Amygdala (tissue), 56 donors: ENCODE results near the gene METTL27.
"Not testable (repeated sequence)": the region's sequence is repeated elsewhere in the genome, so short reads cannot be mapped to it uniquely, and the experiment has no call there.

Experiments used
- DNase-seq, 56 donors: peaks; one replicate each; lab custom pipeline; 2025; lab: John Stamatoyannopoulos, UW

Gene METTL27, protein sequence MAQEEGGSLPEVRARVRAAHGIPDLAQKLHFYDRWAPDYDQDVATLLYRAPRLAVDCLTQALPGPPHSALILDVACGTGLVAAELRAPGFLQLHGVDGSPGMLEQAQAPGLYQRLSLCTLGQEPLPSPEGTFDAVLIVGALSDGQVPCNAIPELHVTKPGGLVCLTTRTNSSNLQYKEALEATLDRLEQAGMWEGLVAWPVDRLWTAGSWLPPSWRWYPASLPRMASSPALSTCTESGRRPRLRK

DNA sequence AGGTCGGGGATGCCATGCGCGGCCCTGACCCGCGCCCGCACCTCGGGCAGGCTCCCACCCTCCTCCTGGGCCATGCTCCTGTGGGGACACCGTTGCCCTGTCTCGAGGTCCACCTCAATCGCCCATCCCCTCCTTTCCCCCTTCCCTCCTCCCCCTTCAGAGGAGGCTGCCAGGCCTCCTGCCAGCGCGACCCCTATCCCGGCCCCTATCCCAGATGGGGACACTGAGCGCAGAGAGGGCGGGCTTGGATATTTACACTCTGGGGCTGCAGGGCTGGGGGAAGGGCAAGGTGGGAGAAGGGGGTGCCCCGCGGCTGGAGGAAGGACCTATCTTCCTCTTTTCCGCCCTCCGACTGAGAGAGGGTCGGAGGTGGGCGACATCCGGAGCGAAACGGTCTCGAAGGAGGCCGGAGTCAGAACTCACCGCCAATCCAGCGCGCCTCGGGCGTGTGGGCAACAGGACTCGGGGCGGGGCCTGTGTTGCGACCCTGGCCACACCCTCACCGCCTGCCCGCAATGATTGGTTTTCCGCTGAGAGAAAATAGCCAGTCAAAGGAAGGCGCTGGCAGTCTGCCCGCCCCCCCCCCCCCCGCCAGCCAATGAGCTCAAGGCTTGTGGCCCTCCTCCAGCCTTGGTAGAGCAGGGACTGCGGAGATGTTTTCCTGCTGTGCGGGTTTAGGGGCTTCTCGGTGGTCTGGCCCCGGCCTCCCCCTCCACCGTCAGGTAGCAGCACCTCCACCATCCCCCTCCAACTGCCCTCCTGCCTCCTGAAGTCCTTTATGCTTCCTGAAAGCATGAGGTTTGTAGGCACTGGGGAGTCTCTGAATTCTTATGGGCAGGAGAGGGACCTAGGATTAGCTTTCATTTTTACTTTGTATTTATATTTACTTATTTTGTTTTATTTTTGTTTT lies at the start of gene METTL27:
Gene METTL27 (minus strand): TSS at position 450 of the 910 bp plus-strand sequence. CDS start 376 bp downstream, at position 74.
- peak; percentile 19 to 95 (median 84) for DNase-seq

DNA sequence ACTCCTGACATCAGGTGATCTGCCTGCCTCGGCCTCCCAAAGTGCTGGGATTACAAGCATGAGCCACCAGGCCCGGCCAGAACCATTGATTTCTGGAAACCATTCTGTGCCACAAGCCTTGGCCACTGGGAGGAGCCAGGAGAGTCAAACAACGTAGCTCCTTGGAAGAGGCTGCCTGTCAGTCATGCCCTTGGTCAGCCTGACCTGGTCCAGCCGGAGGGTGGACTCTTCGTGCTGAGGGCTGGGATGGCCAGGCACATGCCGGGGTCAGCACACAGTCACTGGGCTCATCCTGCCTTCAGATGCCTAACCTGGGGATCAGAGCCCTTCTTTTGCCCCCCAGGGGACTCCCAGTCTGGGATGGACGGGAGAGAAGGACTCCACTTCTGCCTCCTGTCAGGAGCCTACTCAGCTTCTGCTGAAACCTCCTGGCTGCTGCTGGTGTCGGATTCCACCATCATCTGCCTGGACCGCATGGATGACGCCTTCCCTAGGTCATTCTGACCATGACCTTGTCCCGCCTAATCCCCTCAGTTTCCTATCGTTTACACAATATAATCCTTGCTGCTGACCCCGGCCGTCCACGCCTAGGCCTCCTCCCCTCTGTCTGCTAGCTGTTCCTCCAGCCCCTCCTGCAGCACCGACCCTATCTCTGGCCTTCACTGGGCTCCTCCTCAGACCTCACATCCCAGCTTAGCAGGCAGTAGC lies 49.0 kb upstream of the METTL27 start:
- no peak for DNase-seq

DNA sequence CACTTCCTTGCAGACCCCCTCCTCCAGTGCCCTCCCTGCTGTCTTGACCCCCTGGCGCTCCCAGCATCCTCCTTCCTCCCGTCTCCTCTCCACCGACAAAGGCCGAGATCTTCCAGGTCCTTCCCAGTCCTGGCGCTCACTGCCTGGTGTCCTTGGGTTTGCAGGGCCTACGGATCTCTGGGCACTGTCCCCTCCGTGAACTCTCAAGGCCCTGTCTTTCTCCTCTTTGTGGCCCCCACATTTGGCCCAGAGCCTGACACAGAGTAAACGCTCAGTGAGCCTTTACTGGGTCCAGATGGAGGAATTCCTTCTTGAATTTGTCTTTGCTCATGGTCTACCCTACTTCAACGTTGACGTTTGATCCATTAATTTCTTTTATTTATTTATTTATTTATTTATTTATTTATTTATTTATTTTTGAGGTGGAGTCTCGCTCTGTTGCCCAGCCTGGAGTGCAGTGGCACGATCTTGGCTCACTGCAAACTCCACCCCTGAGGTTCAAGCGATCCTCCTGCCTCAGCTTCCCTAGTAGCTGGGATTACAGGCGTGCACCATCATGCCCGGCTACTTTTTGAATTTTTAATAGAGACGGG lies 48.3 kb upstream of the METTL27 start:
- no peak for DNase-seq

DNA sequence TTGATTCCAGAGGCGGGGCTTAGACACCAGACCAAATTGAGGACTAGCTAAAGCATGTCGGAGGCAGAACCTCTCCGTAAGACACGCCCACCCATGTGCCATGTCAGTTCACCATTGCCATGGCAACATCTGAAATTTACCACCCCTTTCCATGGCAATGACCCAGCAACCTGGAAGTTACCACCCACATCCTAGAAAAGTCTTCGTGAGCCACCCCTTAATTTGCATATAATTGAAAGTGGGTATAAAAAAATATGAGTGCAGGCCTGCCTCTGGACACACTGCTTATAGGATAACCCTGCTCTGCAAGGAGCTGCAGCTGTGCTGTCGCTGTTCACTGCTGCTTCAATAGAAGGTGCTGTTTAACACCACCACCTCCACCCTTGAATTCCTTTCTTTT lies 46.6 kb upstream of the METTL27 start:
- DNase-seq: no peak

DNA sequence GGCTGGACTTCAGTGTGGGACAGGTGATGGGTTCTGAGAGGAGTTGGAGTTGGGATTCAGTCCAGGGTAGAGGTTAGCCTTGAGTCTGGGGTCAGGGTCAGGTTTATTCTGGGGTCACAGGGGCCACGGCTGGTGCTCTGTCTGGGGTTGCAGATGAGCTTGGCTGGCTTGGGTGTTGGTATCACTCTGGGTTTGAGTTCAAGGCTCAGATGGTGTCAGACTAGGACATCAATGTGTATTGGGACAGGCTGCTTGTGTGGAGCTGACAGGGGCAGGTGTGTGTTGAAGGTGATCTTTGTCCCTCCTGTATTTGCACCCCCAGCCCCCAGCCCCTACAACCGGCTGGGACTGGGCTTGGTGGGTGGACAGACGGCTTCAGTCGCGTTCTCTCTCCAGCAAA lies 45.4 kb upstream of the METTL27 start:
- no peak for DNase-seq

DNA sequence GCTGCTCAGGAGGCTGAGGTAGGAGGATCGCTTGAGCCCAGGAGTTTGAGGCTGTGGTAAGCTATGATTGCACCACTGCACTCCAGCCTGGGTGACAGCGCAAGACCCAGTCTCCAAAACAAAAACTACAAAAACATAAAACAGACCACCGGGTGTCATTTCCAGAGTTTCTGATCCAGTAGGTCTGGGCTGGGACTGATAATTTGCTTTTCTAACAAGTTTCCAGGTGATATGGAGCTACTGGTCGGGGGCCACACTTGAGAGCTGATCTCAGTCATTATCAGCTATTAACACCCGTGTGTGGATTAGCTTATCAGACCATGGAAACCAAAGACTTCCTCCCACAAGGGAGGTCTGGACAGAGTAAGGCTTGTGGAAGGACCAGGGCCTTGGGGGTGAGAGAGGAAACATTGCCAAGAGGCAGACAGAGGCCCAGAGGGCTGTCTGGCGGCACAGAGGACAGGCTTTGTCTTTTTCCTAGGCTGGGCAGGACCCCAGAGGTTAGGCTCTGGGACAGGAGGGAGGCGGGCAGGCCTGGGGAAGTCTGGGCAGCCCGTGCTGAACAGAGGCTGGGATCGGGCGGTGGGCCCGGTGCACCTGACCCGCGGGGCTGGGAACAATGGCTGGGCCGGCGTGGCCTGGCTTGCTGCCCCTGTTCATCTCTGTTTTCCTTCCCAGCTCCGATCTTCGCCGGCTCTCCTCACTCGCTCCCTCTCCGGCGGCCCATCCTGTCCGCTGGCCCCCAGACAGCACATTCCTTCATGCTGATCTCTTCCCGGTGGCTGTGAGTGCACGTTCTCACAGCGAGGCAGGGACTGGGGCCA lies 43.9 kb upstream of the METTL27 start:
- DNase-seq: peak in 21 of 56 donors; percentile 2 to 75 (median 25)

DNA sequence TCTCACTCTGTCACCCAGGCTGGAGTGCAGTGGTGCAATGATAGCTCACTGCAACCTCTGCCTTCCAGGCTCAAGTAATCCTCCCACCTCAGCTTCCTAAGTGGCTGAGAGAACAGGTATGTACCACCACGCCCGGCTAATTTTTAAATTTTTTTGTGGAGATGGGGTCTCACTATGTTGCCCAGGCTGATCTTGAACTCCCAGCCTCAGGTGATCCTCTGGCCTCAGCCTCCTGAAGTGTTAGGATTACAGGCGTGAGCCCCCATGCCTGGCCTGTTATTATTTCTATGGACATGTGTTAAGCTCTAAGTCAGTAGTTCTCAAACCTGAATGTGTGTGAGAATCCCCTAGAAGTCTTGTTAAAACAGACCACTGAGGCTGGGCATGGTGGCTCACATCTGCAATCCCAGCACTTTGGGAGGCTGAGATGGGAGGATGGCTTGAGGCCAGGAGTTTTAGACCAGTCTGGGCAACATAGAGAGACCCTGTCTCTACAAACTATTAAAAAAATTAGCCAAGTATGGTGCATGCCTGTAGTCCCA lies 43.2 kb upstream of the METTL27 start:
- no peak for DNase-seq

DNA sequence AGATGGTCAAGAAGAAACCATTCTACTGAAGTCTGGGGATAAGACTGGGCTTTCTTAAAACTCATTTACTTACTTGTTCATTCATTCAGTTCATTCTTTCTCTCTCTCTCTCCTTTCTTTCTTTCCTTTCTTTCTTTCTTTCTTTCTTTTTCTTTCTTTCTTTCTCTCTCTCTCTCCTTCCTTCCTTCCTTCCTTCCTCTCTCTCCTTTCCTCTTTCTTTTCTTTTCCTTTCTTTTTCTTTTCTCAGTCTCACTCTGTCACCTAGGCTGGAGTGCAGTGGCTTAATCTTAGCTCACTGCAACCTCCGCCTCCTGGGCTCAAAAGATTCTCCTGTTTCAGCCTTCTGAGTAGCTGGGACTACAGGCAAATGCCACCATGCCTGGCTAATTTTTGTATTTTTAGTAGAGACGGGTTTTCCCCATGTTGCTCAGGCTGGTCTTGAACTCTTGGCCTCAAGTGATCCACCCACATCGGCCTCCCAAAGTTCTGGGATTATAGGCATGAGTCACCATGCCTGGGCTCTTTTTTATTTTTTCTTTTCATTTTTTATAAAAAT lies 42.6 kb upstream of the METTL27 start:
- not testable (repeated sequence) for DNase-seq

DNA sequence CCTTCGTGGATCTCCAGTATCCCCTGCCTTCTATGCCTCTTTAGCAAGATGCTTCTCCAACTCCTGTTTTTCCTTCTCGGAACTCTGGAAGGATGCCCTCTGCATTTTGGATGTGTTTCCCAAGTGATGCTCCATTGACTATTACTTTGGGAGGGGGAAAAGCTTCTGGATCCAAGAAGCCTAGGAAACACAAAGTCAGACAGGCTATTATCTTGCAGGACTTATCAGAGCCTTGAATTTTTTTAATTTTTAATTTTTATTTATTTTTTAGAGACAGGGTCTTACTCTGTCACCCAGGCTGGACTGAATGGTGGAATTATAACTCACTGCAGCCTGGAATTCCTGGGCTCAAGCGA lies 39.7 kb upstream of the METTL27 start:
- DNase-seq: no peak

DNA sequence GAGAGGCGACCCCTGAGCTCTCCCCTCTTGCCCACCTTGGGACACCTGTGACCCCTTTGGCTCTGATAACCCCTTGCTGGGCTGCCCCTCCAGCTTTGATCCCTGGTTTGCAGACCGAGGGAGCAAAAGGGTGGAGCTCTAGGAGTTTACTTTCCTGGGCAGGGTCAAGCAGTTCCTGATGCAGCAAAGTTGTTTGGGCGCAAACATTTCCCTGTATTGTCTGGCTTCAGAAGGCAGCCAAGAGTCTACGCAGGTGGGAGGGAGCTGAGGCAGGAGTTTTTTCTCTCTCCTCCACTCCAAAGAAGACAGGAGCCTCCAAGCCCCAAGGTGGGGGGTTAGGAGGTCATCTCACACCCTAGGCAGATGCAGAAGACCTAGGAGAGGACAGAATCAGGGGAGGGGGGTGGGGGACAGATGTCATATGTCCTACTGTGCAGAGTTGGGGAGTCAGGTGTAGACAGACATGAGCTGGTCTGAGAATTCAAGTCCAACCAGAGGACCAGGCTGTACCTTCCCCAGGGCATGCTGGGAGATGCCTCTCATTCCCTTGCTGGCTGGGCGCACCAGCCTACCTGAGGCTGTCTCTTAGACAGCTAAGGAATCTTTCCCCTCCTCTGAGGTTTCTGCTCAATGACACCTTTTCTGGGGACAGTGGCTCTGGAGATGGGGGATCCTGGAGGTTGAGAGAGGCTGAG lies 39.2 kb upstream of the METTL27 start:
- DNase-seq: no peak

DNA sequence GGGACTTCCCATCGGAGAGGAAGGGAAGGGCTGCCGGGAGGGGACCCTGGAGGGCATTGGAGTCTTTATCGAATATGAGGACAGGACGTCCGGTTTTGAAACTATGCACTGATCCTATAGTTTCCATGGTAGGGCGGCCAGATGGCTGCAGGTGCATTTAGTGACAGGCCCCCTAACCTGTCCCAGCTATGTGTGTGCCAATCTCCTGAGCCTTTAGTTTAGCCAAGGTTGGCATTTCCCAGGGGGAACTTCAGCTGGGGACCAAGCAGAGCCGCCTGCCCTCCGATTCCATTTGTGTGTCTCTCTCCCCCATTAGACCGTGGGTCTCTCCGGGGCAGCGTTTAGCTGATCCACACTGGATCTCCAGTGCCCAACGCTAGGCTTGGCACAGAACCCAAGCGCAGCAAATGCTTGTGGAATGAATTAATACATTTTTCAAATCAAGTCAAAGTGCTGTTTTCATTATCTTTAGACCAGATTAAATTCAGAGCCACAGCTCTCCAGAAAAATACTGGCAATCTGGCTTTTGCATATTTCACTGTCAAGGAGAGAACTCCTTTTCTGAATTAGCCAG lies 38.5 kb upstream of the METTL27 start:
- no peak for DNase-seq

DNA sequence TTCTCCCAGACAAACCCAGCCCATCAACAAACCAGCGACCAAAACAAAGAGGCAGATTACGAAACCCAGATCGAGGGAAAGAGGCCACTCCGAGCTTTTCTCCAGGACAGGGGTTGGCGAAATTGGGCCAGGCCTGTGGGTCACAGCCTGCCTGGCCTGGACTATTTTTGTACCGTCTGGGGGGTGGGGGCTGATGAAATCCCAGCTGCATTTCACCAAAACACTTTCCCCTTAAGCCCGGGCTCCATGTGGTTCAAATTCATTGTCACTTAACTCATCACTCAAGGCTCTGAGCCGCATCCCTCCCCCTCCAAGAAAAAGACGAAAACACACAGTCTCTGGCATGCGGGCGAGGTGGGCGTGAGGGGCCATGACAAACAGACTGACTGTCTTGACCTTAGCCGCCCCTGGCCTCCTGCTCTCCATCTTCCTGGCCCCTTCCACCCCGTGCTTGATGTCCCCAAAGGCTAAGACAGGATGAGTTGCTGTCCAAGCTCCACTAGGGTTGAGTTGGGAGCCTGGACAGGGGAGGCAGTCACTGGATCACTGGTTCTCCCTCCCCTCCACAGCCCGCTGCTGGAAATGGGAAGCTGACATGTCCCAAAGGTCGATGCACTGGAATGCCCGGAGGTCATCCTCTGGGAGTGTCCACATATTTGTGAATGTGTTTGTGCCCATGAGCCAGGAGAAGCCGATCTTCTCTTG lies 37.8 kb upstream of the METTL27 start:
- no peak for DNase-seq

DNA sequence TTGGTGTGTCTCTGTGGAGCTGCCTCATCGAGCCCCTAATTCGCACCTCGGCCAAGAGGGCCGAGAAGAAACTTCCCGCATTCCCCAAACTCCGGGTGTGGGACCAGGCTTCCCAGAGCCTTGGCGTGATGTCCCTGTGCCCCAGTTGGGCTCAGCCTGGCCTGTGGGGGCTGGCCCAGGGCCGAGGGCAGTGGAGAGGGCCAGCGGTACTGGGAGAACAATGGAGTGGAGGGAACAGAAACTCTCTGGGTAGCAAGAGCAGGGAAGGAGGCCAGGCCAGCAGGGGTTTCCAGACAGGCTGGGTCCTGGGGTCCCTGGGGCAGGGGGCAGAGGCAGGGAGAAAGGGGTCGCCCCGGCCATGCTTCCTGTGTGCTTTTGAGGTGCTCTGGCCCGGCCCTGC lies 34.7 kb upstream of the METTL27 start:
- peak in 10 of 56 donors; percentile 3 to 46 (median 17) for DNase-seq

DNA sequence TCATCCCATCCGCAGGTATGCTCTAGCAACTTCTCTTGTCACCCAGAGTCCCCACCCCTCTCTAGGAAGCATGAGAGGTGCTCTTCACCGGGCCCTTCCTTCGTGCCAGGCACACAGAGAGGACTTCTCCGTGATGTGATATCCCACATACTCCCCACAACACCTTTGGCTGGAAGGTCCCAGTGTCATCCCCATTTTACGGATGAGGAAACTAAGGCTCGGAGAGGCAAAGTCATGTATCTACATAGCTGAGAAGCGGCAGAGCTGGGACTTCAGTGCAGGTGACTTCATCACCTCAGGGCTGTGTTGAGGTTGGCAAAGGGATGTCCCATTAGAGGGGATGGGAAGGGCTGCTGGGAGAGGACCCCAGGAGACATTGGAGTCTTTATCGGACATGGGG lies 34.0 kb upstream of the METTL27 start:
- DNase-seq: no peak

DNA sequence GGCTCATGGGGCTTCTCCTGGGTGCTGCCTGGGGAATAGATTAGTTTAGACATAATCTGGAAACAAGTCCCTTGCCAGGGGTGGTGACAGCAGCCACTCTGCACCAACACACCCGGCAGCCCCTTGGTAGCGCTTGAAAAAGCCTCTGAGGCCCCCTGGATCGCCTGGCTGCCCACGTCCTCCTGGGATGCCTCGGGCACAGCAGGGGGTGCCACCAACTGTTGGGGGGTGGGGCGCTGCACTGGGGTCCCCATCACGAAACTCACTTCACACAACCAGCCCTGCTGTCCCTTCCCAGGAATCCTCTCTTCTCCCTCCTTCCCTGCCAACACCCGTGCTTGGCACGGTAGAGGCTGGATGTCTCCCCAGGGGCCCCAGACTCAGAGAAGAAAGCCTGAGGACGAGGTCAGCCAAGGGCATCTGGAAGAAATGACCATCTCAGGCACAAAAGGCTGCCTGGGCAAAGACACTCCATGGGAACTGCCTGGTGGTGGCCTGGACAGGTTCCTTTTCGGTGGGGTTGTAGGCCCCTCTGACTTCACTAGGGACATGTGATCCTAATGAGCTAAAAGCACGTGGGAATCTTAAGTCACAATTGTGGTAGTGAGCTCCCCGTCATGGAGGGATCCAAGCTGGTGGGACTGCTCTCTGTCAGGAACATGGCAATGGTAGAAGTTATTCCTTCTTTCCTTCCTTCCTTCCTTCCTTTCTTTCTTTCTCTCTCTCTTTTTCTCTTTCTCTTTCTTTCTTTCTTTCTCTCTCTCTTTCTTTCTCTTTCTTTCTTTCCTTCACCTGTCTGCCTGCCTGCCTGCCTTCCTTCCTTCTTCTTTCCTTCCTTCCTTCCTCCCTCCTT lies 30.0 kb upstream of the METTL27 start:
- DNase-seq: no peak

DNA sequence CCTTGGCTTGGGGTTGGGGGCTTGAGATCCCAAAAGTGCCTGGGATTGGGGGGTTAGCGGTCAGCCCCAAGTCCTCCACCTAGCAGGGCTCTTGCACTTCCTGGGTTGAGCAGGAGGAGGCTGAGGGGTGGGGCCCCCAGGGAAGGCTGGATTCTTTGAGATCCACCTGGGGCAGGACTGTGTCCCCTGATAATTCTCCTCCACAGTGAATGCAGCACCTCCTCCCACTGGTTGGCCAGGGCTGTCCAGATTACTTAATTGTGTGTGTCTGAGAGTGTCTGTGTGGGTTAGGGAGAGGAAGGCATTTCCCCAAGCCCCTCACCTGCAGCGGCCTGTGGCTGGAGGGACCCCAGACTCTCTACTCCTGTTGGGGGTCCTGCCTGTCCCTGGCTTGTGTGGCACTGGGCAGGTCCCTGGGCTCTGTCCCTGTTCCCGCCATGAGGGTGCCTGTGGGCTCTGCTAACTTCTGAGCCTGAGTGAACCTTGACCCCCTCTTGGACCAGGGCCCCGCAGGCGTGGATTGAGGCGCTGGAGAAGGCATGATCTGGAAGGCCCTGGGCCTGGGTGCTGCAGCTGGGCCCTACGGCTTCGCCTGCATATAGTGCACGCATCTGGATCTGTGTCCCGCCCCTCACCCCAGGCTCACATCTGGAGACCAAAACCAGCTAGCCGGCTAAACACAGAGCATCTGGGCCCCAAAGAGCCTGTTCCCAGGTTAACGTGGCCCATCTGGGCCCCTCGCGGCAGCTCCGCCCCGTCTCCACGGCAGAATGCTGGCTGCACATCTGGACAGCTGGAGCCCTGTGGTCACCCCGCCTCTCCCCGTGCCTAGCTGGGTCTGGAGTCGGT lies 29.1 kb upstream of the METTL27 start:
- DNase-seq: no peak
